Hepatocyte (in vitro differentiated cells): ENCODE results near the gene ZFHX3. TPM values are rescaled to one million over a fixed set of nuclear protein-coding genes. Genes with fewer than 3 reads are reported as not detected.
A peak's percentile ranks its signal among the peaks of the same experiment; 100 is the strongest.

Source experiments
- DNase-seq: peaks from one replicate; pipeline ENCODE4 v3.0.0-alpha.2; 2016; ENCODE audit warnings: low spot score
- H2AFZ ChIP-seq: fragments of 200-600 bp; sonication (generic); 2 replicates; pipeline ENCODE4 v1.6.0; 2016; ENCODE audit warnings: antibody characterized with exemption, mild to moderate bottlenecking
- H3K27ac ChIP-seq: fragments of 200-600 bp; sonication (generic); 2 replicates; pipeline ENCODE4 v1.5.1; 2016; ENCODE audit warnings: mild to moderate bottlenecking
- H3K27me3 ChIP-seq: fragments of 200-600 bp; sonication (generic); 2 replicates; pipeline ENCODE4 v1.6.1; 2016
- H3K36me3 ChIP-seq: fragments of 200-600 bp; sonication (generic); replicated peaks from 2 replicates; pipeline ENCODE4 v1.5.1; 2016; ENCODE audit warnings: low read depth; ENCODE audit not compliant: insufficient read depth
- H3K4me1 ChIP-seq: fragments of 200-600 bp; sonication (generic); 2 replicates; pipeline ENCODE4 v1.5.1; 2016; ENCODE audit warnings: mild to moderate bottlenecking, moderate library complexity; ENCODE audit not compliant: insufficient read depth
- H3K4me2 ChIP-seq: fragments of 200-600 bp; sonication (generic); 2 replicates; pipeline ENCODE4 v1.6.0; 2016
- H3K4me3 ChIP-seq: fragments of 200-600 bp; sonication (generic); 2 replicates; pipeline ENCODE4 v1.5.1; 2016; ENCODE audit warnings: mild to moderate bottlenecking
- H3K79me2 ChIP-seq: fragments of 200-600 bp; sonication (generic); 2 replicates; pipeline ENCODE4 v1.6.0; 2017; ENCODE audit warnings: mild to moderate bottlenecking
- H3K9me2 ChIP-seq: fragments of 200-600 bp; sonication (generic); replicated peaks from 2 replicates; pipeline ENCODE4 v1.6.0; 2017; ENCODE audit warnings: mild to moderate bottlenecking; ENCODE audit not compliant: insufficient read depth
- H3K9me3 ChIP-seq: fragments of 200-600 bp; sonication (generic); 2 replicates; pipeline ENCODE4 v1.5.1; 2016; ENCODE audit warnings: low read depth, mild to moderate bottlenecking
- H4K20me1 ChIP-seq: fragments of 200-600 bp; sonication (generic); 2 replicates; pipeline ENCODE4 v1.6.0; 2016; ENCODE audit warnings: mild to moderate bottlenecking; ENCODE audit not compliant: insufficient read depth, poor library complexity, severe bottlenecking
- EZH2 ChIP-seq: fragments of 200-600 bp; sonication (generic); IDR thresholded peaks from 2 replicates; pipeline ENCODE4 v1.6.1; 2016; ENCODE audit warnings: antibody characterized with exemption, mild to moderate bottlenecking, borderline replicate concordance
- EZH2phosphoT487 ChIP-seq: fragments of 200-600 bp; sonication (generic); IDR thresholded peaks from one replicate; pipeline ENCODE4 v1.6.1; 2018; ENCODE audit warnings: antibody characterized with exemption, mild to moderate bottlenecking, low read depth, moderate library complexity; ENCODE audit not compliant: unreplicated experiment, severe bottlenecking
- WGBS: methylation state at CpG from one replicate; pipeline ENCODE4 v1.1.6; 2016; ENCODE audit warnings: low lambda C conversion rate; ENCODE audit errors: missing lambda C conversion rate; 5-methylcytosine and 5-hydroxymethylcytosine counted together
- polyA plus RNA-seq: library from polyadenylated mRNA; unstranded; fragments of >200 nt; fragmentation: Nextera tagmentation; extraction: Ambion mirVana; gene quantifications from 2 replicates; pipeline ENCODE4 v1.2.1, GENCODE V29; 2016
- total RNA-seq: library from RNA; depleted of rRNA; stranded (reverse); fragments of >200 nt; gene quantifications from 2 replicates; pipeline ENCODE4 v1.2.3, GENCODE V29; 2014
- TF ChIP-seq, protein P1 (sequence below): fragments of 200-600 bp; sonication (generic); IDR thresholded peaks from 2 replicates; pipeline ENCODE4 v1.5.1; 2016; ENCODE audit warnings: antibody characterized with exemption, mild to moderate bottlenecking; ENCODE audit not compliant: poor library complexity

The ZFHX3 gene
- total and polyA plus RNA-seq, 2 experiments from 2014 or later = 6.4 to 11.6 TPM

DNA sequence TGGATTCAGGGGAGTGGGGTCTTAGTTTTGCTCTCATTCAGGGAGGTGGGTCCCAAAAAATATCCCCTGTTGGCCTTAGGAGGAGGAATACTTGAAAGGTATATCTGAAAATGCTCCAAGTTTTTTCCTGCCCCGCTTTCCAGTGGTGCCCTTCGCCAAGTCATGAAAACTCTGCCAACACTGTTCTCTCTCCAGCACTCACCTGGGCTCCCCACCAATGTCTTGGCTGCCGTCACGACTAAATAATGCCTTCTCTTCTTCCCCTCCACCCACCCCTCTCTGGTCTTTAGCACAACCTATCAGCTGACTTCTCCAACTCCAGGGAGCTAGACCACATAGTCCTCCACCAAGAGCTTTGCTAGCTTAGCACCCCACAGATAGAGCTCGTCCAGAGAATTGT is 30.6 kb downstream of the ZFHX3 start:
- Histone ChIP-seq H3K4me3 (no peak overlapping the region), H3K9me3 (no peaks in the 10 kb centered on the region), H3K36me3 (no peaks in the 10 kb centered on the region), H3K9me2 (no peaks in the 10 kb centered on the region), H4K20me1 (peaks cover 9% of the 10 kb centered on the region), H3K79me2 (peaks cover 93% of the 10 kb centered on the region), H3K27me3 (no peaks in the 10 kb centered on the region), H3K27ac (peak overlapping the region; percentile 71), H2AFZ (no peak overlapping the region), H3K4me1 (peaks cover 37% of the 10 kb centered on the region), H3K4me2 (no peak overlapping the region)
- TF ChIP-seq, protein P1, sequence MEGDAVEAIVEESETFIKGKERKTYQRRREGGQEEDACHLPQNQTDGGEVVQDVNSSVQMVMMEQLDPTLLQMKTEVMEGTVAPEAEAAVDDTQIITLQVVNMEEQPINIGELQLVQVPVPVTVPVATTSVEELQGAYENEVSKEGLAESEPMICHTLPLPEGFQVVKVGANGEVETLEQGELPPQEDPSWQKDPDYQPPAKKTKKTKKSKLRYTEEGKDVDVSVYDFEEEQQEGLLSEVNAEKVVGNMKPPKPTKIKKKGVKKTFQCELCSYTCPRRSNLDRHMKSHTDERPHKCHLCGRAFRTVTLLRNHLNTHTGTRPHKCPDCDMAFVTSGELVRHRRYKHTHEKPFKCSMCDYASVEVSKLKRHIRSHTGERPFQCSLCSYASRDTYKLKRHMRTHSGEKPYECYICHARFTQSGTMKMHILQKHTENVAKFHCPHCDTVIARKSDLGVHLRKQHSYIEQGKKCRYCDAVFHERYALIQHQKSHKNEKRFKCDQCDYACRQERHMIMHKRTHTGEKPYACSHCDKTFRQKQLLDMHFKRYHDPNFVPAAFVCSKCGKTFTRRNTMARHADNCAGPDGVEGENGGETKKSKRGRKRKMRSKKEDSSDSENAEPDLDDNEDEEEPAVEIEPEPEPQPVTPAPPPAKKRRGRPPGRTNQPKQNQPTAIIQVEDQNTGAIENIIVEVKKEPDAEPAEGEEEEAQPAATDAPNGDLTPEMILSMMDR = no peak
- TF ChIP-seq EZH2phosphoT487 (no peak), EZH2 (no peak)
- WGBS = 86% methylated on average over 5 of the region's 5 CpGs
- DNase-seq = no peak

- WGBS = 47% methylated on average over 2 of the region's 2 CpGs
- H3K27me3 ChIP-seq = no peaks in the 10 kb centered on the region
- peaks cover 37% of the 10 kb centered on the region for H3K4me1 ChIP-seq
- peak overlapping the region; percentile 46 for H3K4me2 ChIP-seq
- DNase-seq = no peak
- H3K4me3 ChIP-seq = no peak overlapping the region
- H2AFZ ChIP-seq = no peak overlapping the region
- peaks cover 7% of the 10 kb centered on the region for H4K20me1 ChIP-seq
- H3K9me2 ChIP-seq = no peaks in the 10 kb centered on the region
- peaks cover 93% of the 10 kb centered on the region for H3K79me2 ChIP-seq
- H3K9me3 ChIP-seq = no peaks in the 10 kb centered on the region
- H3K36me3 ChIP-seq = no peaks in the 10 kb centered on the region
- TF ChIP-seq EZH2phosphoT487 = no peak
- no peak for TF ChIP-seq EZH2
- TF ChIP-seq, protein P1 = no peak
- peak overlapping the region; percentile 71 for H3K27ac ChIP-seq
Measured at GRCh38 chr16:73016488-73016830, 31.5 kb downstream of the ZFHX3 start.

GRCh38 chr16:73015612-73016487 is 32.1 kb downstream of the ZFHX3 start:
- H3K4me3 ChIP-seq = no peak overlapping the region
- 89% methylated on average over 18 of the region's 18 CpGs for WGBS
- H3K4me2 ChIP-seq = peak overlapping the region; percentile 46
- no peaks in the 10 kb centered on the region for H3K36me3 ChIP-seq
- peaks cover 7% of the 10 kb centered on the region for H4K20me1 ChIP-seq
- H3K27me3 ChIP-seq = no peaks in the 10 kb centered on the region
- H3K79me2 ChIP-seq = peaks cover 93% of the 10 kb centered on the region
- H3K9me2 ChIP-seq = no peaks in the 10 kb centered on the region
- TF ChIP-seq EZH2phosphoT487 (no peak), EZH2 (no peak)
- H3K27ac ChIP-seq = peak overlapping the region; percentile 71
- peaks cover 37% of the 10 kb centered on the region for H3K4me1 ChIP-seq
- no peaks in the 10 kb centered on the region for H3K9me3 ChIP-seq
- DNase-seq = no peak
- H2AFZ ChIP-seq = no peak overlapping the region

- DNase-seq = no peak
- H3K27ac ChIP-seq = peak overlapping the region; percentile 71
- peaks cover 16% of the 10 kb centered on the region for H4K20me1 ChIP-seq
- no peak overlapping the region for H3K4me2 ChIP-seq
- no peaks in the 10 kb centered on the region for H3K27me3 ChIP-seq
- H3K79me2 ChIP-seq = peaks cover 93% of the 10 kb centered on the region
- H3K4me1 ChIP-seq = peaks cover 32% of the 10 kb centered on the region
- H3K9me3 ChIP-seq = no peaks in the 10 kb centered on the region
- H3K9me2 ChIP-seq = no peaks in the 10 kb centered on the region
- no peak overlapping the region for H3K4me3 ChIP-seq
- TF ChIP-seq EZH2 = no peak
- TF ChIP-seq, protein P1 = no peak
- no peak for TF ChIP-seq EZH2phosphoT487
- no peak overlapping the region for H2AFZ ChIP-seq
- 100% methylated on average over 3 of the region's 3 CpGs for WGBS
- H3K36me3 ChIP-seq = no peaks in the 10 kb centered on the region
Measured at GRCh38 chr16:73014768-73015167, 33.2 kb downstream of the ZFHX3 start.
